PC-9 (cell line): Measurements from ENCODE around the gene TCEAL3.

Experiments
- CTCF ChIP-seq: fragments of 200-600 bp; sonication (generic); conservative IDR thresholded peaks from 2 replicates; pipeline ENCODE4 v1.6.1; 2017; ENCODE audit warnings: mixed run types, antibody characterized with exemption, mild to moderate bottlenecking, moderate library complexity
- EZH2 ChIP-seq: fragments of 200-600 bp; sonication (generic); IDR thresholded peaks from 2 replicates; pipeline ENCODE4 v1.8.0; 2017; ENCODE audit warnings: antibody characterized with exemption, low read depth

- no peak for TF ChIP-seq CTCF
- TF ChIP-seq EZH2: no peak
Observed at GRCh38 chrX:103584596-103584995, 23.2 kb upstream of the TCEAL3 start.
